ENCODE measurements around the gene HSPB2. TPM values are rescaled to one million over a fixed set of nuclear protein-coding genes. Genes with fewer than 3 reads are reported as not detected.

The HSPB2 gene
- total RNA-seq, 1 experiment from 2014 or later = 1.0 TPM

GRCh38 chr11:111908639-111909305, 3.8 kb upstream of the HSPB2 start:
- Histone ChIP-seq H3K4me1 (peaks cover 7% of the 10 kb centered on the region), H3K27ac (no peak overlapping the region), H3K9me3 (replicated peaks) (no peaks in the 10 kb centered on the region), H3K27me3 (no peaks in the 10 kb centered on the region), H3K4me3 (no peak overlapping the region), H3K36me3 (no peaks in the 10 kb centered on the region)
- DNase-seq = no peak

DNA sequence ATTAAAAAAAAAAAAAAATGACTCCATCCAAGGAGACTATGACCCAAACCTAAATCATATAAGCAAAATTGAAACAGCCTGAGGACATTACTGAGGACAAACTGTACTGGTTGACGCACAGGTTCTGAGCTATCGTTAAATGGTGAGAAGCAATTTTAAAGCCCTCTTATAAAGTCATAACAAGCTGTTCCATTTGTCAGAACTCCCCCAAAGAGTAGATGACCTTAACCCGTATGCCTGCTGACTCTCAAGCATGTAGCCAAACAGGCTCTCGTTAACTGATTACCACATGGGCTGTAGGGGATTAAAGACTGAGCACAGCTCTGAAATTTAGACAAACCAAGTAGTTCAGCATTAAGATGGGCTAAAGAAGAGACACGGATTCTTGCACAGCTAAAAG, 3.2 kb upstream of the HSPB2 start:
- Histone ChIP-seq H3K27ac (no peak overlapping the region), H3K4me3 (no peak overlapping the region), H3K27me3 (no peaks in the 10 kb centered on the region), H3K36me3 (no peaks in the 10 kb centered on the region), H3K9me3 (replicated peaks) (no peaks in the 10 kb centered on the region), H3K4me1 (peaks cover 10% of the 10 kb centered on the region)
- no peak for DNase-seq

DNA sequence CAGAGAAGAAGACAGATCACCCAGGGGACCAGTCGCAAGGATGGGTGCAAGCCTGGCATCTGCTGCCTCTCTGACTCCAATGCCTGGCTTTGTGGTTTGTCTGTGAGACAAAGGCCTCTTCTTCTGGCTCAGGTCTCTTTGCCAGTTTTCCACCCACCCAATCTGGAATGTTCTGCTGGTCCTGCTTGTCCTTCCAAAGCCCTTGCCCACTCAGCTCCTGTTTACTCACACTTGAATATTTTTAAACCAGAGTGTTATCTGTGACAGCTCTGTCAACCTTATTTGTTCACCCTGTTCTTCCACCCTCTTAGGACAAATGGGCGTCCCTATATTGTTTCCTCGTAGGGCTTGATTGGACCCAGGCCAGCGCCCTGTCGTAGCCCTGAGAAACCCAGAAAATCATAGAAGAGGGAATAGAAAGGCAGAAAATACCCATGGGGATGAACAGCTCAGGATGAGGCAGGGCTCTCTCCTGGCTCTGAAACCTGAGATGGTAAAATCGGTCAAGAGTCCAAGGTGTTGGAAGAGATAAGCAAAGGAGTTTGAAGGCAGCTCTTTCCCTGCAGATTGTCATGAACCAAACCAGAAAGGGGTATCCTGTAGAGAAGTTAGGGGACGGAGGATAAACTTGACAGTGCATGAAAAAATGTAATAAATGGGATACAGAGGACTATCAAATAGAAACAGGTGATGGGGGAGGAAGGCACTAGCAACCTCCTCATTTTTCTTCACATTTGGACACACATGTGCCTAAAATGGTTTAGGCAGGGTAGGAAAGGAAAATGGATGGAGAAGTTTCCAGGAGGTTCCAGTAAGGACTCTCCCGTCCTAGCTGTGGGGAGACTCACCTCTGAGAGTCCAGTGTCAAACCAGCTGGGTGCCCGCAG, 1.6 kb upstream of the HSPB2 start:
- peaks cover 10% of the 10 kb centered on the region for H3K4me1 ChIP-seq
- H3K27me3 ChIP-seq = no peaks in the 10 kb centered on the region
- no peaks in the 10 kb centered on the region for H3K9me3 ChIP-seq (replicated peaks)
- H3K4me3 ChIP-seq = no peak overlapping the region
- no peaks in the 10 kb centered on the region for H3K36me3 ChIP-seq
- DNase-seq = no peak
- no peak overlapping the region for H3K27ac ChIP-seq

- Histone ChIP-seq H3K27ac (peak within 1 kb of the TSS; percentile 25; the same call in 1 of the 2 replicates), H3K27me3 (no peaks in the 10 kb centered on the region), H3K4me3 (peak within 1 kb of the TSS; percentile 53), H3K36me3 (no peaks in the 10 kb centered on the region), H3K4me1 (peaks cover 10% of the 10 kb centered on the region), H3K9me3 (replicated peaks) (no peaks in the 10 kb centered on the region)
- peak in 1 of 2 experiments; percentile 28 for DNase-seq
Observed at GRCh38 chr11:111911563-111912401, 752 bp upstream of the HSPB2 start, which contains the start of gene CRYAB. Gene CRYAB (minus strand): TSS chr11:111911770. CDS start chr11:111911724, 46 bp downstream.

- Histone ChIP-seq H3K36me3 (no peaks in the 10 kb centered on the region), H3K4me1 (peaks cover 10% of the 10 kb centered on the region), H3K27me3 (no peaks in the 10 kb centered on the region), H3K27ac (peak overlapping the region; percentile 22; the same call in 1 of the 2 replicates), H3K9me3 (replicated peaks) (no peaks in the 10 kb centered on the region), H3K4me3 (peak overlapping the region; percentile 53)
- no peak for DNase-seq
Observed at GRCh38 chr11:111913031-111913861, 712 bp downstream of the HSPB2 start.

GRCh38 chr11:111913997-111914396, 1.5 kb downstream of the HSPB2 start:
- Histone ChIP-seq H3K27me3 (no peaks in the 10 kb centered on the region), H3K4me3 (no peak overlapping the region; the same call in 1 of the 2 replicates), H3K9me3 (replicated peaks) (no peaks in the 10 kb centered on the region), H3K4me1 (peaks cover 12% of the 10 kb centered on the region), H3K36me3 (no peaks in the 10 kb centered on the region), H3K27ac (peak overlapping the region; percentile 39; the same call in 1 of the 2 replicates)
- peak; percentile 43 to 62 for DNase-seq

DNA sequence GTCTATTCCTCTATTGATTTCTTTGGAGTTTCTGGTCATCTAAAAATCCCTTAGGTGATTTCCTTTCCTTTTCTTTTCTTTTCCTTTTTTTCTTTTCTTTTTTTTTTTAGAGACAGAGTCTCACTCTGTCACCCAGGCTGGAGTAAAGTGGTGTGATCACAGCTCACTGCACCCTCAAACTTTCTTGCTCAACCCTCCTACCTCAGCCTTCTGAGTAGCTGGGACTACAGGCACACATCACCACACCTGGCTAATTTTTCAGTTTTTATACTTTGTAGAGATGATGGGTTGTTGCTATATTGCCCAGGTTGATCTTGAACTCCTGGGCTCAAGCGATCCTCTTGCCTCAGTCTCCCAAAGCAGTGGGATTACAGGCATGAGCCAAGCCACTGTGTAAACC, 4.2 kb downstream of the HSPB2 start:
- Histone ChIP-seq H3K9me3 (replicated peaks) (no peaks in the 10 kb centered on the region), H3K27me3 (no peaks in the 10 kb centered on the region), H3K27ac (no peak overlapping the region), H3K4me1 (peaks cover 12% of the 10 kb centered on the region), H3K36me3 (no peaks in the 10 kb centered on the region), H3K4me3 (no peak overlapping the region)
- DNase-seq = no peak

DNA sequence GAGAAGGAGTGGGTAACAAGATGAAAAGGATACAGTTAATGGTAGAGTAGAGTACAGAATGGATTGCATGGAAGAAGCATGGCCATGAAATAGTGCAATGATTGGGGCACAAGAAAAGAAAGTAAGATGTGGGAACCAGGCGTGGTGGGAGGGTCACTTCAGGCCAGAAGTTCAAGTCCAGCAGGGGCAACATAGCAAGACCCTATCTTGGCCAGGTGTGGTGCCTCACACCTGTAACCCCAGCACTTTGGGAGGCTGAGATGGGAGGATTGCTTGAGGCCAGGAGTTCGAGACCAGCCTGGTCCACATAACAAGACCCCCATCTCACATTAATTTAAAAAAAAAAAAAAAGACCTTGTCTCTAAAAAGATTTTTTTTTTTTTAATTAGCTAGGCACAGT, 4.8 kb downstream of the HSPB2 start:
- Histone ChIP-seq H3K27me3 (no peaks in the 10 kb centered on the region), H3K27ac (no peak overlapping the region), H3K9me3 (replicated peaks) (no peaks in the 10 kb centered on the region), H3K4me1 (peaks cover 7% of the 10 kb centered on the region; the same call in 1 of the 2 replicates), H3K4me3 (no peak overlapping the region), H3K36me3 (no peaks in the 10 kb centered on the region)
- DNase-seq = no peak

DNA sequence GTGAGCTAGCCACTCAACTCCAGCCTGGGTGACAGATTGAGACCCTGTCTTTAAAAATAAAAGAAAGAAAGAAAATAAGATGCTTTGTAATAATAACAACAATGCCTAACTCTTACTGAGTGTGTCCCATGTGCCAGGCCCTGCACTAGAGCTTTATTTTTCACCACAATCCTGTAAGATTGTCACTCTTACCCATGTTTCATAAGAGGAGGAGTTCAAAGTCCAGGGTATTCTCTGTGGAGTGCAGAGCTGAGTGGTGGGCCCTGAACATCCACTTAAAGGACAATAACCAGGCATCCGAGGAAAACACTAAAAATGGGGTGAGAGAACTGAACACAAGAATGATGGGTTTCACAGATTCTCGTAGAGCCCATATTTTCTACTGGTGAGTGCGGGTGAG, 5.3 kb downstream of the HSPB2 start:
- DNase-seq = no peak
- H3K4me1 ChIP-seq = peaks cover 7% of the 10 kb centered on the region; the same call in 1 of the 2 replicates
- H3K9me3 ChIP-seq (replicated peaks) = no peaks in the 10 kb centered on the region
- H3K27me3 ChIP-seq = no peaks in the 10 kb centered on the region
- no peaks in the 10 kb centered on the region for H3K36me3 ChIP-seq
- no peak overlapping the region for H3K27ac ChIP-seq
- no peak overlapping the region for H3K4me3 ChIP-seq

DNA sequence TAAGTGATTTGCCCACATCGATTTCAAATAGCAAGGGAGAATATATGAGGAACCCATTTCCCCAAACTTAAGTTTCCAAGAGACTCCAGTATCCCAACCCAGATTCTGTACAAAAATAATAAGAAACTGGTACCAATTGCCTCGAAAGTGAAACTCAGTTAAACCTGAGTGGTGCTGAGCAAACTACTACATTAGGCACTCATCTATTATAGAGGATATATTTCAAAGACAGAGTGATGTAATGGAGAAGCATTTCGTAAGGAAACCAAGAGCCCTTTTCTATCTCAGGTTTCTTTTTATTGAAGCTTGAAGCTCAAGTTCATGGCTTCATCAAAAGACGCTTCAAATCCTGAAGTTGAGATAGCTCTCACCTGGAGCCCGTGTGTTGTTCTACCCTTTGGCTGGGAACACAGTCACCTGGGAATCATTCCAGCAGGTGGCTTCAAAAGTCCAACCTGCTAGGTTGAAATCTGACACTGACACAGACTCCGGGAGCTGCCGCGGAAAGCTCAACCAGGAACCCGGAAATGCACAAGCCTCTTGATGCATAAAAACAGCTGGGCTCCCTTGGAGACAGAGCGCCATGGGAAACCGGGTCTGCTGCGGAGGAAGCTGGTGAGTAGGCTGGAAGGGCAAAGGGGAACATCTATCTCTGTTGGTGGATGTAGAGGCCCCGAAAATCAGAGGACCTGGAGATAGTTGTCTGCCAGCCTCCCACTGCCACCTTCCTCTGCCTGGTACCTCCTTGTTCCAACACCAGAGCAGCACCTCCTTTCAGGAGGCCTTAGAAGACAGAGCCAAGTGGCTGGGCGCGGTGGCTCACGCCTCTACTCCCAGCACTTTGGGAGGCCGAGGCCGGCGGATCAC, 6.1 kb downstream of the HSPB2 start, which contains the start of gene C11orf52:
Gene C11orf52, plus strand, starts transcription at position 524 of the 867 bp plus-strand sequence. Its CDS starts 60 bp downstream, at position 584.
- Histone ChIP-seq H3K4me3 (peak within 1 kb of the TSS; percentile 39), H3K27me3 (no peaks in the 10 kb centered on the region), H3K9me3 (replicated peaks) (no peaks in the 10 kb centered on the region), H3K36me3 (no peaks in the 10 kb centered on the region), H3K4me1 (peaks cover 11% of the 10 kb centered on the region; the same call in 1 of the 2 replicates), H3K27ac (peak within 1 kb of the TSS; percentile 50)
- DNase-seq = peak; percentile 79 to 87

- no peaks in the 10 kb centered on the region for H3K9me3 ChIP-seq (replicated peaks)
- no peak overlapping the region for H3K27ac ChIP-seq
- DNase-seq = no peak
- peaks cover 10% of the 10 kb centered on the region; the same call in 1 of the 2 replicates for H3K4me1 ChIP-seq
- H3K36me3 ChIP-seq = no peaks in the 10 kb centered on the region
- no peaks in the 10 kb centered on the region for H3K27me3 ChIP-seq
- no peak overlapping the region for H3K4me3 ChIP-seq
Observed at GRCh38 chr11:111920908-111921307, 8.4 kb downstream of the HSPB2 start.

- Histone ChIP-seq H3K9me3 (replicated peaks) (no peaks in the 10 kb centered on the region), H3K27ac (no peak overlapping the region), H3K27me3 (no peaks in the 10 kb centered on the region), H3K4me3 (no peak overlapping the region), H3K36me3 (no peaks in the 10 kb centered on the region), H3K4me1 (peaks cover 10% of the 10 kb centered on the region; the same call in 1 of the 2 replicates)
- no peak for DNase-seq
Observed at GRCh38 chr11:111921541-111922230, 9.2 kb downstream of the HSPB2 start.
